GM19193 (cell line): Measurements from ENCODE around the gene PLA2G2E.

Experiments used
- POLR2A ChIP-seq: IDR thresholded peaks from 4 replicates; pipeline ENCODE4 v1.6.1; 2011; ENCODE audit not compliant: insufficient read depth, insufficient read length; ENCODE audit errors: extremely low read depth

The PLA2G2E gene

GRCh38 chr1:19879227-19879626 is 44.2 kb downstream of the PLA2G2E start:
- no peak for TF ChIP-seq POLR2A

- no peak for TF ChIP-seq POLR2A
Observed at GRCh38 chr1:19878637-19878985, 44.8 kb downstream of the PLA2G2E start.

- TF ChIP-seq POLR2A, result no peak
Observed at GRCh38 chr1:19877821-19878636, 45.4 kb downstream of the PLA2G2E start.

- no peak for TF ChIP-seq POLR2A
Observed at GRCh38 chr1:19877181-19877750, 46.2 kb downstream of the PLA2G2E start.

- TF ChIP-seq POLR2A, result no peak
Observed at GRCh38 chr1:19872190-19872589, 51.2 kb downstream of the PLA2G2E start.
